Lung (tissue), 12 donors: ENCODE data around the gene ATXN1. TPM values are rescaled to one million over a fixed set of nuclear protein-coding genes. Genes with fewer than 3 reads are reported as not detected.

ENCODE experiments used
- ATAC-seq: fragments of 200-7000 bp; cut with Tn5 transposase; one replicate; pipeline ENCODE4 v1.9.1; 2020; ENCODE audit warnings: moderate number of reproducible peaks; ENCODE audit not compliant: insufficient read depth, low FRiP score
- DNase-seq, 3 donors: peaks; one replicate each; pipeline ENCODE4 v3.0.0-alpha.2; 2013 to 2017
- H3K27ac ChIP-seq, 2 donors: one replicate each; pipeline ENCODE4 v1.5.1; 2013; ENCODE audit warnings: mild to moderate bottlenecking in 2 of 2, moderate library complexity in 2 of 2, control low read depth in 1 of 2, inconsistent platforms in 1 of 2, low read depth in 1 of 2, low read length in 1 of 2
- H3K27me3 ChIP-seq, 3 donors: one replicate each; pipeline ENCODE4 v1.5.1; 2013; ENCODE audit warnings: low read length in 2 of 3; ENCODE audit not compliant: control insufficient read depth in 3 of 3, insufficient read depth in 3 of 3
- H3K36me3 ChIP-seq, 4 donors: one replicate each; pipeline ENCODE4 v1.5.1; 2013; ENCODE audit warnings: low read length in 4 of 4, mild to moderate bottlenecking in 1 of 4, moderate library complexity in 1 of 4; ENCODE audit not compliant: control insufficient read depth in 4 of 4, insufficient read depth in 4 of 4
- H3K4me1 ChIP-seq, 5 donors: one replicate each; pipeline ENCODE4 v1.5.1; 2013; ENCODE audit warnings: low read length in 5 of 5, mild to moderate bottlenecking in 2 of 5, moderate library complexity in 1 of 5; ENCODE audit not compliant: control insufficient read depth in 5 of 5, insufficient read depth in 5 of 5
- H3K4me3 ChIP-seq: one replicate; pipeline ENCODE4 v1.5.1; 2013; ENCODE audit warnings: mild to moderate bottlenecking, control low read depth, moderate library complexity
- H3K9ac ChIP-seq, 2 donors: one replicate each; pipeline ENCODE4 v1.5.1; 2013; ENCODE audit warnings: low read length in 2 of 2, control low read depth in 1 of 2; ENCODE audit not compliant: insufficient read depth in 1 of 2
- H3K9me3 ChIP-seq, 4 donors: one replicate each; pipeline ENCODE4 v1.5.1; 2013; ENCODE audit warnings: low read length in 3 of 4, mild to moderate bottlenecking in 1 of 4, moderate library complexity in 1 of 4; ENCODE audit not compliant: control insufficient read depth in 4 of 4, insufficient read depth in 3 of 4
- WGBS, 2 donors: extraction: QIAGEN DNeasy Blood & Tissue Kit; methylation state at CpG; one replicate each; pipeline ENCODE4 v1.1.7; 2013; 5-methylcytosine and 5-hydroxymethylcytosine counted together
- polyA plus RNA-seq, 2 donors: library from polyadenylated mRNA; stranded (reverse); fragments of 200-250 nt; gene quantifications; one replicate each; pipeline ENCODE4 v1.2.1, GENCODE V29; 2013
- total RNA-seq, 2 donors: library from RNA; depleted of rRNA in 1 of 2; stranded (reverse); fragments of >200 nt in 1 of 2; gene quantifications; one replicate each; pipeline ENCODE4 v1.2.1, GENCODE V29; 2014 to 2021
- TF ChIP-seq, protein P1 (sequence below): IDR thresholded peaks from 2 replicates; pipeline ENCODE4 v1.5.1; 2012; ENCODE audit warnings: mild to moderate bottlenecking; ENCODE audit errors: control extremely low read depth, extremely low read depth
- donor health status: control.
- donor health status: control.
- donor health status: Bipolar disorder and iron deficiency.
- donor health status: healthy.
- donor health status: DM: yes; HTN: yes; CAD: no.

ATXN1 gene
- total and polyA plus RNA-seq, 4 donors: 9.7 to 108 (median 34.9) TPM

DNA sequence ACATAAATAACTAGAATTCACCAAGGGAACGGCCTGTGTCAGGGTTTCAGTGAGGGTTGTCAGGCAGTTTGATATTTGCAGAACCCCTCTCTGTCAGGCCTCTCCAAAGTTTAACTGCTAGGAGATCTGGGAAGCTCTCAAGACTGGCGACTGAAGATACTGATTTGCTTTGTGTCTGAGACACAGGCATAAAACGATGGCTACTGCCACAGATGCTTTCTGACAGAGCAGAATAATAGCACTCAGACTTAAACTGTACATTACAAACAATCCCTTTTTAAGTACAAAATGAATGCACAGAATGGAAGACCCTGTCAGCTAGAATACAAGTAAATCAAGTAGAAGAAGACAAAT lies 7.2 kb upstream of the ATXN1 start:
- Histone ChIP-seq H3K9me3 (no peaks in the 10 kb centered on the region), H3K27me3 (no peaks in the 10 kb centered on the region), H3K27ac (peak overlapping the region in 1 of 2 donors; percentile 46), H3K4me1 (peaks cover 4 to 34% (median 20%) of the 10 kb centered on the region in 5 donors), H3K9ac (no peak overlapping the region), H3K36me3 (no peaks in the 10 kb centered on the region), H3K4me3 (no peak overlapping the region)
- ATAC-seq (no peak), DNase-seq (no peak)
- WGBS, 2 donors: 51 to 80% methylated on average over 3 of the region's 3 CpGs
- TF ChIP-seq, protein P1, sequence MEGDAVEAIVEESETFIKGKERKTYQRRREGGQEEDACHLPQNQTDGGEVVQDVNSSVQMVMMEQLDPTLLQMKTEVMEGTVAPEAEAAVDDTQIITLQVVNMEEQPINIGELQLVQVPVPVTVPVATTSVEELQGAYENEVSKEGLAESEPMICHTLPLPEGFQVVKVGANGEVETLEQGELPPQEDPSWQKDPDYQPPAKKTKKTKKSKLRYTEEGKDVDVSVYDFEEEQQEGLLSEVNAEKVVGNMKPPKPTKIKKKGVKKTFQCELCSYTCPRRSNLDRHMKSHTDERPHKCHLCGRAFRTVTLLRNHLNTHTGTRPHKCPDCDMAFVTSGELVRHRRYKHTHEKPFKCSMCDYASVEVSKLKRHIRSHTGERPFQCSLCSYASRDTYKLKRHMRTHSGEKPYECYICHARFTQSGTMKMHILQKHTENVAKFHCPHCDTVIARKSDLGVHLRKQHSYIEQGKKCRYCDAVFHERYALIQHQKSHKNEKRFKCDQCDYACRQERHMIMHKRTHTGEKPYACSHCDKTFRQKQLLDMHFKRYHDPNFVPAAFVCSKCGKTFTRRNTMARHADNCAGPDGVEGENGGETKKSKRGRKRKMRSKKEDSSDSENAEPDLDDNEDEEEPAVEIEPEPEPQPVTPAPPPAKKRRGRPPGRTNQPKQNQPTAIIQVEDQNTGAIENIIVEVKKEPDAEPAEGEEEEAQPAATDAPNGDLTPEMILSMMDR: no peak

DNA sequence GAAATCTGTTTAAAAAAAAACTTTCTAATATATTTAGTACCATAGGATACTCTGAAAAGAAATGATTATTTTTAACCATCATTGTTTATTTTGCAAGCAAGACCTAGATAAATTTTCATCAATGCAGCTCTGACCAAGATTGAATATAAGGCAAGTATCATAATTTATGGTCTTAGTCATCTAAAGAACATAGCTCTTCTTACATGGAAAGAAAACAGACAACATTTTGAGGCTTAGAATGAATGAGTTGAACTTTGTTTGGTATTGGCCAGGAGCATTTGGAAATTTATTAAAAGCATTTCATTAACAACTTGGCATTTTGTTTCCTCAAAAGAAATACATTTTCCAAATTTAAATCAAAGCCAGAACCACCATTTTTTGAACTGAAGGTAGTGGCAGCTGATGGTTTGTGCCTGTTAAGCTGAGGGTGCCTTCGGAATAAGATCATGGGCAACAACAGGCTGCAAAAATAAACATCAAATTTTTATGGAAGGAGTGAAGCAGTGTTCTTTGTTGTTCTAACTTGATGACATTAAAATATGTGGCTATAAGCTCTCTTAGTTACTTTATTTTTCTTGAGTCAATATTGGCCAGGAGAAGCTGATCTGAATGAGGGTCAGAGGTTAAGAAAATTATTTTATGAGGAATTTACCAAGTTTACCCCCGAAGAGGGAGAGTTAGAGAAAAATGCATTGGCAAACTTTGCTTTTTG lies 6.7 kb upstream of the ATXN1 start:
- H3K4me1 ChIP-seq: peaks cover 4 to 34% (median 20%) of the 10 kb centered on the region in 5 donors
- H3K36me3 ChIP-seq: no peaks in the 10 kb centered on the region
- no peak overlapping the region for H3K4me3 ChIP-seq
- H3K9me3 ChIP-seq: no peaks in the 10 kb centered on the region
- H3K27ac ChIP-seq: no peak overlapping the region
- ATAC-seq: no peak
- DNase-seq: peak in 1 of 3 donors; percentile 51
- 64 to 80% methylated on average over 2 of the region's 2 CpGs for WGBS, 2 donors
- TF ChIP-seq, protein P1: no peak
- peak overlapping the region in 1 of 2 donors; percentile 18 for H3K9ac ChIP-seq
- no peaks in the 10 kb centered on the region for H3K27me3 ChIP-seq

DNA sequence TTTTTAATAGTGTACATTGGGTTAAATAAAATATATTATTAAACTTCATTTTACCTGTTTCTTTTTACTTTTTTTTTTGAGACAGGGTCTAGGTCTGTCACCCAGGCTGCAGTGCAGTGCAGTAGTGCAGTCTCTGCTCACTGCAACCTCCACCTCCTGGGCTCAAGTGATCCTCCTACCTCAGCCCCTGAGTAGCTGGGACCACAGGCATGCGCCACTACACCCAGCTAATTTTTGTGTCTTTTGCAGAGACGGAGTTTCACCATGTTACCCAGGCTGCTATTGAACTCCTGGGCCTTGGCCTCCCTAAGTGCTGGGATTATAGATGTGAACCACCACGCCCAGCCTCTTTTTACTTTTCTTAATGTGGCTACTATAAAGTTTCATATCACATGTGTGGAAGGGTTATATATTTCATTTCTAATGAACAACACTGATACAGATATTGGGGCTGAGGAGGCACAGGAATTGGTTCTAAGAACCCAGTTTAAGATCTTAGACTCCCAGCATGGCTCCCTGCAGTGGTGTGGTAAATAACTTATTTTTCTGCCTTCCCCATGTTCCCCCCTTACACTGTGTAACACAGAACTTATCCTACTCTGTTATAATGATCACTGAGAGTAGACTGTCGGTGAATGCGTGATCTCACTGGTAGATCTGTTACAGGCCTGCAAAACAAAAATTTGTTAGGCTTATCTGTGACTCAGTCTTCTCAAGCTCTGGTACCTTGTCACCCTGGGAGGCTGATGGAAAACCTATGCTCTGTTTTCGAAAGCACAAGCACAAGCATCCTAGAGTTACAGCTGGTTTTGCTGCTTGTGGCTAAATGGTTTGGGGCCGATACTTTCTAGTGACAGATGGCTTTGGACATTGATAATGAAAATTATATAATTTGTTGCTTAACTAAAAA lies 5.8 kb upstream of the ATXN1 start:
- H3K27ac ChIP-seq: peak overlapping the region in 1 of 2 donors; percentile 15
- WGBS, 2 donors: 94 to 95% methylated on average over 7 of the region's 7 CpGs
- H3K4me1 ChIP-seq: peaks cover 4 to 40% (median 20%) of the 10 kb centered on the region in 5 donors

More for the DNA sequence above, 5.8 kb upstream of the ATXN1 start:
- Histone ChIP-seq H3K27me3 (no peaks in the 10 kb centered on the region), H3K36me3 (no peaks in the 10 kb centered on the region), H3K9ac (no peak overlapping the region), H3K9me3 (no peaks in the 10 kb centered on the region), H3K4me3 (no peak overlapping the region)
- DNase-seq (no peak), ATAC-seq (no peak)
- TF ChIP-seq, protein P1: no peak
